Stimulated activated CD4-positive, alpha-beta T cell treated with anti-CD3 and anti-CD28 coated beads, TNF-alpha, amount 100 ng/mL, for 24 hours (primary cell): ENCODE data around the gene GFPT2.
A peak's percentile ranks its signal among the peaks of the same experiment; 100 is the strongest.
"Not testable (repeated sequence)": the region's sequence is repeated elsewhere in the genome, so short reads cannot be mapped to it uniquely, and the experiment has no call there.

Source experiments
- DNase-seq, 3 experiments: peaks; one replicate each; pipeline ENCODE4 v3.0.0-alpha.2; 2020; ENCODE audit warnings: low read depth in 3 of 3

The GFPT2 gene

GRCh38 chr5:180304431-180305375 is 48.4 kb downstream of the GFPT2 start:
- DNase-seq: no peak

DNA sequence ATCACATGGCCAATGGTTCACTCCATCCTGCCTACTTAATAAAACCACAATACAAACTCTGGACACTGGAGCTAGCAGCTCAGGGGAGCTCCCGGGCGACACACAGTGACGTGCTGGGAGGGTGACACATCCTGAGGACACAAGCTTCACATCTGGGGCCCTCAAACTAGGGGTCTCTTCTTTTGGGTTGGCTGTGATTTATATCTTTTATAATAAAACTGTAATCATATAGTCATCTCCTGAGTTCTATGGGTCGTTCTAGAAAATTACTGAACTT is 49.2 kb downstream of the GFPT2 start:
- DNase-seq: no peak

DNA sequence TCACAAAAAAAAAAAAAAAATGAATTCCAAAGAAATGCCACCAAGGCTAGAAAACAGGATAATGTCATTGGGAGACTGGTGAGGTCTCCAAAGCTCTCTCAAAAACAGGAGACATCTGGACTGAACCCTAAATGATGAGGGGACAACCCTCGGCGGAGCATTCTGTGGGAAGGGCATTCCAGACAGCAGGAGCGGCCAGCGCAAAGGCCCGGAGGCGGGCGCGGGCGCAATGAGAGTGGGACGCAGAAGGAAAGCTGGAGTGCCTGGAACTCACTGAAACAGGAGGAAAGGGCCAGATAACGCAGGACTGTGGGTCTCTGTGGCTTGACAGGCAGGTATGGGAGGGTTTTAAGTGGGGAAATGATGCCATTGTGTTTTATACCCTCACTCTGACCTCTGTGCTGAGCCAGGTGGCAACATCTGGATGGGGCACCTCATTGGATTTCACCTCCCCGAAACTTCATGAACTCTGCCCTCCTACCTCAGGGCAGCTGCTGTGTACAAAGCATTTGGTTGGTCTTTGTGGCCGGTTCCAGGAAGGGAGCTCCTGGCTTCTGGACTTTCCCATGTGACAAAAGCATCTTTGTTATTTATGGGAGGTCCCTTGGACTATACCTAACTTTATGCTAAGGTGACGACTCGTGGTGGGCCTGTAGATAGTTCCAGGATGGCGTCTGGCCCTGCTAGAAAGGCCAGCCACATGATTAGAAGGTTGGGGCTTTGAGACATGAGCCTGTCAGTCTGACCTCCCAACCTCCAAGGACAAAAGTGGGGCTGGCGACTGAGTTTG is 49.7 kb downstream of the GFPT2 start:
- no peak for DNase-seq

- no peak for DNase-seq
Measured at GRCh38 chr5:180302256-180302655, 50.9 kb downstream of the GFPT2 start.

GRCh38 chr5:180301253-180301652 is 51.9 kb downstream of the GFPT2 start:
- no peak for DNase-seq

DNA sequence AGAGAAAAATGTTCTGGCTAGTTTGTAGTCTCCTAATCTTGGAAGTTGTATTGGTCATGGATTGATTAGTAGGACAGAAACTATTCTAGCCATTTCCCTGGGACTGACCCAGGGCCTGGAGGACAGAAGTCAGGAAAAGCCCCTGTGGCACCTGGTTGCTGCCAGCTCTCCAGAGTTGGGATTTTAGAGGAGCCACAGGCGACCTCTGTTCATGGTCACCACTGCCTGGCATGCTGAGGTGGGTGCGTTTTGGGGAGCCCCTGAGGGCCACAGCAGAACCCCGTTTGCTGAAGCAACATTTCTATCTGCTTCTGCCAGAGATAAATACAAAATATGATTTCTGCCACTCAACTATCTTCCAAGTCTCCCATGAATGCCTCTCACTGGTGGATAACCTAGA is 53.6 kb downstream of the GFPT2 start:
- DNase-seq: no peak

DNA sequence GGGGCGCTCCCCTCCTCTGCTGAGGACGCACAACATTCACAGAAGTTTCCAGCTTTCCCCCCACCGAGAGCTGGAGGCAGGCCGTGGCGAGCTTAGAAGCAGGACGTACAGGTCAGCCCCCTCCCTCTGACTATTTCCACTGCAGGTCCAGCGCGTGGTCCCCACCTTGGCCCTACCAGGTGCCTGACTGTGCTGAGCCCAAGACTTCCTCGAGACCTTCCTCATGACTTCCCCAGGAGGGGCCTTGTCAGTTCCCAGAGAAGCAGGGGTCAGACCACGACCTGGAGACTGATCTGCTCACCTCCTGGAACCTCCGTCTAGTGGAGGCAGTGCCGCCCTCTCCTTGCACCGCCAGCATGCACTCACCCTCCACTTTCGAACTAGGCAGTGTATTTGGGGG is 54.1 kb downstream of the GFPT2 start:
- DNase-seq: not testable (repeated sequence)

DNA sequence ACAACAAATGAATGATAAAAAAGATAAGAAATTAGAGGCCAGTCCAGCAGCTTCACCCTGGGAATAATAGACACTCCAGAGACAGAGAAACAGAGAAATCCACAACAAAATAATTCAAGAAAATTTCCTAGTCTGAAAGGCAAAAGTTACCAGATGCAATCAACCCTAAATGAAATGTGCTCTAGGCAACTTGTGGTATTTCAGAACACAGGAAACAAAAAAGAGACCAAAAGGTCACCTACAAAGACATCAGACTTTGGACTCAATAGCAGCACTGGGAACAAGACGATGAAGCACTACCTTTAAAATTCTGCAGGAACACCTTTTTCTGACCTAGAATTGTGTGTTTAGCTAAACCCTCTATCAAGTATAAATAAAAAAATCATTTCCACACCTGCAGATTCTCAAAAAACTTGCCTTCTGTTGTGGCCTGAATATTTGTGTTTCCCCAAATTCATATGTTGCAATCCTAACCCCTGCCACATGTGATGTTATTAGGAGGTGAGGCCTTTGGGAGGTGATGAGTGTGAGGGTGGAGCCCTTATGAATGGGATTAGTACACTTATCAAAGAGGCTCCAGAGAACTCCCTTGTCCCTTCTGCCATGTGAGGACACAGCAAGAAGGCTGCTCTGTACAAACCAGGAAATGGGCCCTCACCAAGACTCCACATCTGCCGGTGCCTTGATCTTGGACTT is 55.4 kb downstream of the GFPT2 start:
- no peak for DNase-seq

GRCh38 chr5:180296771-180297170 is 56.4 kb downstream of the GFPT2 start:
- no peak for DNase-seq

- no peak for DNase-seq
Measured at GRCh38 chr5:180294913-180295555, 58.1 kb downstream of the GFPT2 start.

- DNase-seq: no peak
Measured at GRCh38 chr5:180294411-180294810, 58.7 kb downstream of the GFPT2 start.

GRCh38 chr5:180291943-180292831 is 60.9 kb downstream of the GFPT2 start, which contains the start of gene MAPK9:
Gene MAPK9 (minus strand): TSS chr5:180292083. CDS start chr5:180280561, 11,522 bp downstream.
- DNase-seq: peak; percentile 63 to 80 (median 68)

GRCh38 chr5:180291234-180291940 is 61.7 kb downstream of the GFPT2 start:
- DNase-seq: no peak

- no peak for DNase-seq
Measured at GRCh38 chr5:180290568-180291233, 62.4 kb downstream of the GFPT2 start.

DNA sequence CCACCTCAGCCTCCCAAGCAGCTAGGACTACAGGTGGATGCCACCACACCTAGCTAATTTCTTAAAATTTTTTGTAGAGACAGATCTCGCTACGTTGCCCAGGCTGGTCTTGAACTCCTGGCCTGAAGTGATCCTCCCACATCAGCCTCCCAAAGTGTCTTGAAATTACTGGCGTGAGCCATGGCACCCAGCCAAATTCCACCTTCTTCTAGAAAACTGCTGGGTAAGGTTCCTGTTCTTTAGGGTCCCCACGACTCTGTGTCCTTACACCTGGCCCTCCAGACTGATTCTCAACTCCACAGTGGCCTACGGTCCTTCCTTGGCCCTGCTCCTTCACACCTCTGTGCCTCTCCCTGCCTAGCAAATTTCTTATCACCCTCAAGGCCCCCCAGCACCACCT is 63.2 kb downstream of the GFPT2 start:
- no peak for DNase-seq

DNA sequence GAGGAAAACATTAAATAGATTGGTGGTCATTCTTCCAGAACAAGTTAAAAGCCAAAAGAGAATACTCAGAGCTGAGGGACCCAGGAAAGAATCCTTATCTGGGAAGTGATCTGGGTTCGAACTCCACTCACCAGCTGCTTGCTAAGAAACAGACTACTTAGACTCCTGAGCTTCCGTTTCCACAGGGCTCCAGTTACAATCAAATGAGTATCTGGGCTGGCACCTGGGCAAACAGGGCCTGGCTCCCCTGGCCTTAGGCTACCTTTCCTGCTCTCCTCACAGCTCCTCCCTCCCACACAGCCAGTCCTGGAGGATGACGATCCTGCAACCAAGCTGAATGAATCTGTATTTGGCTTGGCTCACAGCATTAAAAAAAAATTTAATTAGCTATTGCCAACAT is 63.7 kb downstream of the GFPT2 start:
- no peak for DNase-seq

DNA sequence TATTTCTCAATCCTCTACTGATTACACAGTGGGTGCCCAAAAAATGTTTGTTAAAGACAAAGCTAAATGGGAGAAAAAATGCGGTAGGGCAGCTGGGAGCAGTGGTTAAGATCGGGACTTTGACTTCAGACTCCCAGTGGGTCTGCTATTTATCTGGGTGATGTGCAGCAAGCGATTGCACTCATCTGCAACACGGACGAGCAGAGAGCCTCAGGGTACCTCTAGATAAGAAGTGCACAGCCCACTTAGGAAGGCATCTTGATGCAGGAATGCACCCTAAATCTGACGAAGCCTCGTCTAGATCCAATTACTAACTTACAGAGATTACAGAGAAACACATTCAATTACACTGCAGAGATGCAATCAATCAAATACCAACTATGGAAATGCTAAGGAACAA is 65.3 kb downstream of the GFPT2 start:
- no peak for DNase-seq

GRCh38 chr5:180287404-180287803 is 65.7 kb downstream of the GFPT2 start:
- no peak for DNase-seq

- DNase-seq: no peak
Measured at GRCh38 chr5:180284149-180284548, 69.0 kb downstream of the GFPT2 start.
